ENCODE data around the gene TAS2R20.

The TAS2R20 gene

GRCh38 chr12:10957741-10958140 is 40.4 kb downstream of the TAS2R20 start:
- DNase-seq, result no peak

- DNase-seq, result no peak
Observed at GRCh38 chr12:10956085-10956484, 42.0 kb downstream of the TAS2R20 start.

DNA sequence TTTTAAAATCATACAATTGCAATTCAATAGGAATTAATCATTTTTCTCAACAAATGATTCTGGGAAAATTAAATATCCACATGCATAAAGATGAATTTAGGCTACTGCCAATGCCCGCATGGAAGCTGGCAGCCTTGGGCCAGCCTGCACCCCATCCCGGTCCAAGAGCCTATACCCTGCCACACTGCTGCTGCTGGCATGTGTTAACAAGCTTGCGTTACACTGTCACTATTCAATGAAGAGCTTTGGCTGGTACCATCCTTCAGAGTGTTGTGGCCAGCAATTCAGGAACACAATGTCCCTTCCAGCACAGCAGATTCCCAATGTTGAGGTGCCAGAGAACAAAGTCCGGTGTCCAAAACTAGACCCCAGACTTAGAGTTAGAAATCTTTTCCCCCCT is 45.5 kb downstream of the TAS2R20 start:
- no peak for DNase-seq

All from femur (tissue), 1 donor.